HG03521 (cell line): ENCODE results near the gene TBPL1.

ENCODE experiments used
- ATAC-seq: cut with Tn5 transposase; IDR thresholded peaks from one replicate; pipeline ENCODE4 v1.9.1; 2021; ENCODE audit warnings: mild to moderate bottlenecking, moderate library complexity; ENCODE audit not compliant: unreplicated experiment

Gene TBPL1

GRCh38 chr6:134039116-134039515, 86.1 kb downstream of the TBPL1 start:
- ATAC-seq, result no peak
